Stimulated activated CD8-positive, alpha-beta memory T cell treated with anti-CD3 and anti-CD28 coated beads, Interleukin-15, amount 100 ng/mL, for 24 hours (primary cell): ENCODE data around the gene BAIAP2L1.

Experiments
- DNase-seq: peaks from one replicate; pipeline ENCODE4 v3.0.0-alpha.2; 2020; ENCODE audit warnings: low read depth

The BAIAP2L1 gene

DNA sequence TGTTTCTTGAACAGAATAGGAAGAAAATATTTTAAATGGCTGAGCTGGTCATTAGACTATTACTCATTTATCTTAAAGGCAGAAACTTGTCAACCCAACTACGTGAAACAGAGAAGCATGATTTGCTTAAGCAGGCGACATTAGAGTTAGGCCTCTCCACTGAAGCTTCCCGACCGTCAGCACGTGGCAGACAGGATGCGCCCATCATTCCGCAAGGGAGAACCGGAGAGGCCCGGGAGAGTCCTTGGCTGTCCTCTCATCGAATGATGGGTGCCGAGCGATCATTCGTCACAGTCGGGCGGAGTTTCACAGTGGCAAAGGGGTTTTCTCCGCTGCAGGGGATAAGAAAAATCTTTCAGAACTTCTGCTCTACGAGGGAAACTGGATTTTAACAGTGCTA is 107.6 kb downstream of the BAIAP2L1 start:
- no peak for DNase-seq

DNA sequence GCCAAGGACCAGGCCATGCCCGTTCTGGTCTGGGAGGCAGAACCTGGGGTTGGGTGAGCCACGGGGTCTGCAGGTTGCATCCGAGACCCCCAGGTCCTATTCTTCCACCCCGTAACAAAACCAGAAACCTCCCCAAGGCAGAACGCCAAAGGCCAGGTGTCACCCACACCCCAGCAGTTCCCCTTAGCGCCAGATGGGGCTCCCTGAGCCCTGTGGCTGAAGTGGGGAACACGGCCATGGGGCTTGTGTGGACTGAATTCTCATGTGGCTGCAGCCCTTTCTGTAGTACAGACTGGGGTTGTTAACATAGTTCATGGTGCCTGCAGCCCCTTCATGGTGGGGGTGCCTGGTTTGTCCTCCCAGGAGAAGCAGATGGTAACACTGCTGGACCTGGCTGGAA is 109.2 kb downstream of the BAIAP2L1 start:
- DNase-seq: no peak

DNA sequence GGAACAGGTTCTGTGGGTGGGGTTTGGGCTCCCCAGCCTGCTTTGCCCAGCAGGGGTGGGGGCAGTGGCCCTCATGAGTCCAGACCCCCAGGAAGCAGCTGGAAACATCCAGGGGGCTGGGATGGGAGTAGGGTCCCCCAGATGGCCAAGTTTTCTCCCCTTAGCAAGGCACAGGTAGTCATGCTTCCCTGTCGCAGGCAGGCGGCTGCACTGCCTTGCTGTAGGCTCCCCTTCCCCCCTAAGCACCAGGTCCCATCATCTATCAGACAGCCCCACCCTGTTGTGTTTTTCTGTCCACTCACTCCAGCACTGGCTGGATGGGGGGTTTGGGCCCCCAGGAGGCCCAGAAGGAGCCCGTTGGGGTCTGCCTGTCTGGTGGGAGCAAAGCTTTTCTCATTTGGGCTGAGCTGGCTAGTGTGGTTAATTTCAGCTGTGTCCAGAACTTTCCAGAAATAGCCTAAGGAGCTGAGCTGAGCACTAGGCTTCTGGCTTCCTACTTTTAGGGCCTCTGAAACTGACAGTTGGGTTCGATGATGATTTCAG is 111.5 kb downstream of the BAIAP2L1 start:
- DNase-seq: no peak

DNA sequence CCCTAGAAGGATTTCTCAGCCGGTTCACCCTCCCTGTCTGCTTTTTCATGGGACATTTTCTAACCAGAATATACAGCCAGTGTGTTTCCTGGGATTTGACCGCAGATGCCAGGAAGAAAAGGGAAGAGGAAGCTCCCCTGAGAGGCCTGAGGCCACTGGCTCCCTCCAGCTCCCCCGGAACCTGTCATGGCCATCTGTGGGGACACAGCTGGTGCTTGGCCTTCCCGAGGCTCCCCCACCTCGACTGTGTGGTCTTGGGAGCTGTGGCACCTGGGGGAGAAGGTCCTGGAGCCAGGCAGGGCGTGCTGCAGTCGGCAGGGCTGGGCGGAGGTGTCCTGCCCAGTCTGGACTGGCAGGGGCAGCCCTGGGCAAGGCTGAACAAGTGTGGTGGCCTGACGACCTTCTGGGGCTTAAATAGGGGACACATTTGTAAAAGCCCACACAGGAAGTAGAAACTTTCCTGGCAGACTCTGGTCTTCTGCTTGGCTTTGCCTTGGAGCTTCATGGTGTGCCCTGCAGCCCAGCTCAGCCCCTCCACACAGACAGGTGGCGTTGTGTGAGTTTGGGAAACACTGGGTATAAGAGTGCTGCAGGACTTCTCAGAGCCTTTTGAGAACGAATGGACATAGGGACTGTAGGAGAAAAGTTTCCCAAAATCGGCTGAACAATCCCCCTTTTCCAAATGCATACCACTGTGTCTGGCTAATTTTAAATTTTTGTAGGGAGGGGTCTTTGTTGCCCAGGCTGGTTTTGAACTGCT is 112.6 kb downstream of the BAIAP2L1 start:
- DNase-seq: no peak

DNA sequence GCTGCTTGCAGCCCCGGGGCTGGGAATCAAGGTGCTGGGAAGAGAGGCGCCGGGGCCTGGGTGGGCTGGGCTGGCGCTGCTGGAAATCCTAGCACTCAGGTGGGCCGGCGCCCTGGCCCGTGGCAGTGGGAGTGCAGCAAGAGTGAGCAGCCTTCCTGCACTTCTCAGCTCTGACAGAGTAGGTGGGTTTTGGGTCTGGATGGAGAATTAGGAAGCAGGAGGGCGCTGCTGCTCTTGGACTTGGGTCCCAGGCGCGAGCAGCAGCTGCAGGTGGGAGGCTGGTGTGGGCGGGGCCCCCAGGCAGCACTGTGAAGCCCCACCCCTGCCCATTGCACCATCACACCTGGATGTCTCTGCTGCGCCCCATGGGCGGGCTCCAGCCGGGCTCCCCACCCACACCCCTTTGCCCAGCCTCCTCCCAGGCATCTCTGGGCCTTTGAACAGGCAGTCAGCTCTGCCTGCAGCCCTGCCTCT is 113.4 kb downstream of the BAIAP2L1 start:
- no peak for DNase-seq

DNA sequence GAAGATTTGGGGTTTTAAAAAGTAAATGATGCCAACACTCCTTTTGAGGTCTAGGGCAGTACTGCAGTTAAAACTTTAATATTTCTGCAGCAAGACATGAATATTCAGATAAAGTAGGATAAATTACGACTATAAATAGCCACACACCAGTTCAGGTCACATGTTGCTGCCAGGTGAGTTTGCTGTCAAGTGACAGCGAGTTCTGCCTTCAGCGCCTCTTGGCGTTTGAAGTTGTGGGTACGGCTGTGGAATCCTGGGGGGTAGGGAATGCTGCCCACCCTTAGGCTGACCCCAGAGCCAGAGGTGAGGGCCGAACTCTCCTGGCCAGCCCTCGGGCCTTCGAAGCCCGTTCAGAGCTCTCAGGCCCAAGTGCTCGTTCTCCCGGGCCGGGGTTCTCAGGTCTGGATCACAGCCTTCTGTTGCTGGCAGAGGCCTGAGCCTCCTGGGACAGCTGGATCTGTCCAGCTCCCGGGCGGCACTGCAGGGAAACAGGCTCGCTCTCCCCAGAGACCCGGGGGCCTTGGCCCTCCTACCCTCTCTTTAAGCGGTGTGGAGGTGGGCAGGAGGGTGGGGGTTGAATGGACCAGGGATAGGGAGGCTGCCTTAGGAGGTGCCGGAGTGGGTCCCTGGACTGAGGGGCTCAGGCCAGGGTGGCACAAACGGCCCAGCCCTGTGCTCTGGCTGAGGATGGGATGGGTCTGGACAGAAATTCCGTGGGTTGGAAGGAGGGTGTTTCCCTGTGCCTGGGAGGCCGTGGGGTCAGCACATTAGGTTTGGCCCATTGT is 114.0 kb downstream of the BAIAP2L1 start:
- DNase-seq: no peak

DNA sequence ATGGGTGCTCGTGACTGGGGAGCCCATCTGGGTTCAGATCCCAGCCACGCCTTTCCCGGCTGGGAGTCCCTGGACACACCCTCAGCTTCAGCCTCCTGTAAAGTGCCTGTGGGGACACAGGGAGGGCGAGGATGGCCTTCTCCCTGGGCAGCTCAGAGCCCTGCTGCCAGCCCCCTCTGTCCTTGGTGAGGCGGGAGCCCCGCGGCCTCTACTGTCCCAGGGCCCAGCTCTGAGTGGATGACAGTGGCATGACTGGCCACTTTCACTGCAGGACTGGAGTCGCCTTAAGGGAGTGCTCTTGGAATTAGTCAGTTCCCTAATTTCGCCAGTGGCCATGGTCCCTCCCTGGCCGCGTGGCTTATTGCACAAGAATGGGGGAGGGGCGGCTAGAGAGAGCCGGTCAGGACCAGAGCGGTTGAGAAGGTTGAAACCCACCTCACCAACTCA is 114.8 kb downstream of the BAIAP2L1 start:
- DNase-seq: no peak

DNA sequence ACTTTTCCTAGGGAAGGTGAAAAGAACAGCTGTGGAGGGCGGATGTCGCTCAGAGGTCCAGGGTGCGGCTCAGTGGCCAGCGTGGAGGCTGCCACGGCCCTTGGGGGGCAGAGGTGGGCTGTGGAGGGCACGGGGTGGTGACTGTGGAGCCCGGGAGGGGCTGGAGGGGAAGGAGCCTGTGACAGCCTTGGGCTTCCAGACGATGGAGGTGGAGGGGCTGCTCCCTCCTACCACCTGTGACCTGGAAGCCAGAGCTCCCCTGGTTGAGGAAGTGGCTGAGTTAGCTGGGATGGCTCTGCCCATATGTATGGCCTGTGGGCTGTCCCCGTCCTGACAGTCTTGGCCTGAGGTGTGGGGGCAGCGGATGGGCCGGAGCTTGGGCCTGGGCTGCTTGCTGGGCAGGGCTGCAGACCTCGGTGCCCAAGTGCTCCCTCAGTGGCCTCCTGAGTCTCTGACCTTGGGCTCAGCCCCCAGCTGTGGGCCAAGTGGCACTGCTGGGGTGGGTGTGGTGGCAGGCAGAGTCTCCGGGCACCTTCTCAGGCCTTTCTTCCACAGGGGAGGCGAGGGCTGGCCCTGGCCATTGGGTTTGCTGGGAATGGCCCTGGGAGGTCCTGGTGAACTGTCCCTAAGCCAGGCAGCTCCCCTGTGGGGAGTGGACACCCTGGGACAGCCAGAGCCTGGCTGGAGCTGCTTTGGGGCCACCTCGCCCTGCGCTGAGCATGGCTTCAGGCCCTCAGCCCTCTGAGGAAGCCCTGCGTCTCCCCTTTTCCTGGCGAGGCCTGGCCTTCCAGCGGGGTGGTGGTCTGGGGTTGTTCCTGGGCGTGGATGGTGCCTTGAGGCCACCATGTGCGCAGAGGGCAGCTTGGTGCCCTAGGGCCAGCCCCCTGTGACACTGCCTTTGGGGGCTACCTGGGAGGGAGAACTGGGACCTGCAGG is 115.5 kb downstream of the BAIAP2L1 start:
- DNase-seq: no peak

DNA sequence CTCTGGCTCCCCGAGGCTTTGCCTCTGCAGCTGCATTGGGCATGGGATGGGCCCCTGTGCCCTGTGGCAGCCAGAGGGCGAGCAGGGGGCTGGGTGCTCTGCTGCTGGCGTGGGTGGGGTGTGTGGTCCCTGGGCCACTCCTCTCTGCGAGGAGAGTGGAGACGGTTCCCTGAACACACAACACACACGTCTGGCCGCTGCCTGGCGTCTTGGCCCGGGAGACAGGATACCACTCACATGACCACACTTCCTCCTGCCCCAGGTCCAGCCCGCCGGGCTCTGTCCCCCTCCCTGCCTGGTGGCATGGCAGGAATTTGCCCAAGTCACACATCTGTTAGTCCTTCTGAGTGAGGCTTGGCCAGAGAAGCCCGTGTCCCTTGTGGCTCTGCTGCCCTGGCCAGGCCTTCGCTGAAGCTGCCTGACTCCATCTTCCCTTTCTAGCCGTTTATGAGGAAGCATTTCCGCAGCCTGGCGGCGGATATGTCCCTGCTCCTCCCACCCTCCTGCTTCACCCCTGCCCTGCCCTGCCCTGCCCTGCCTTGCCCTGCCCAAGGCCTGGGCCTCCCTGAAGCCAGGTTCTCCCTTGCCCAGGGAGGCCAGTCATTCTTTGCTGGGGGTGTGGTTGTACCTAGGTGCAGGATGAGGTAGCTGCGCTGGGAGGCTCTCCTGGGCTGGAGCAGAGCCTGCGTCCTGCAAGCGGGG is 116.4 kb downstream of the BAIAP2L1 start:
- DNase-seq: no peak

DNA sequence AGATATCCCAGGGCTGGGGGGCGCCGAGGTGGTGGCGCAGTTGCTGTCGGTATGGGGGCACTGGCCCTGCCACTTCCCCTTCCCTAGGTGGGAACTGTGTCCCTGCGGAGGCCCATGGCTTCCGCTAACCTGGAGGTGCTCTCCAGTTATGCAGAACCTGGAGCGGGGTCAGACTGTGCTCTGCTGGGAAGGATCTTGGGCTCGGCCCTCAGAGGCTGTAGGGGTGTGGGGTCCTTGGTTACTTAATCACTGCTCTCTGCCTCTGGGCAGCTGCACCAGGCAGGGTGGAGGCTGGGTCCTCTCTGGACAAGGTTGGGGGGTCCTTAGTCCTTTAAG is 117.0 kb downstream of the BAIAP2L1 start:
- no peak for DNase-seq

DNA sequence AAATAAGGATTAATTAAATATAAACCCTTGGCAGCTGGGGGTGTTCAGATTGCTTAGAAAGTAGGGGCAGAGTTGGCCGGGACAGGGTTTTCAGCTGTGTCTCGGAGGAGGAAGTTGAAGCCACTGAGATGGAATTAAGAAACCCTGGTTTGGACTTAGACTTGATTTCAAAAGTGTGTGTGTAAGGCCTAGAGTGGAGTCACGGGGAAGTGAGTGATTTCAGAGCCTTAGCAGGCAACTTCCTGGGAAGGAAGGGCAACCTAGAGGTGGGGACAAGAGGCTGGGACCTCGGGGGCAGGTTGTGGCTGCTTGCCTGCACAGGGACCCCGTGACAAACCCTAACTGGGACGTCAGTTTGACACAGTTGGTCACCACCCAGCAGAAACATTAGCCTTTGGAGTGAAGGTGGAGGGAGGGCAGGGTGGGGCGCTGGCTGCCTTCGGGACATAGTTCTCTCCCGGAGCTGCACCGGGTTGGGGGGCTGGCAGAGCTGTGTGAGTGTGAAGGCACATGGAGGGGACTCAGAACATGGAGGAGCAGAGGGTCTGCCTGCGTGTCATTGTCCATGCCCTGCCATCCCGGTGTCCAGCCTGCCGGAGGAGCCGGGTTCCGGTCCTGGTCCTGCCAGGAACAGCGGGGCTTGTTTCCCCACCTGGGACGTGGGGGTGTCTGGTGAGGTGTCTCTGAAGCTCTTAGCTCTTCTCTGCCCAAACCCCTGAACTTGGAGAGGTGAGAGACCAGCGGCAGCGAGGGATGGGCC is 117.6 kb downstream of the BAIAP2L1 start:
- DNase-seq: no peak

DNA sequence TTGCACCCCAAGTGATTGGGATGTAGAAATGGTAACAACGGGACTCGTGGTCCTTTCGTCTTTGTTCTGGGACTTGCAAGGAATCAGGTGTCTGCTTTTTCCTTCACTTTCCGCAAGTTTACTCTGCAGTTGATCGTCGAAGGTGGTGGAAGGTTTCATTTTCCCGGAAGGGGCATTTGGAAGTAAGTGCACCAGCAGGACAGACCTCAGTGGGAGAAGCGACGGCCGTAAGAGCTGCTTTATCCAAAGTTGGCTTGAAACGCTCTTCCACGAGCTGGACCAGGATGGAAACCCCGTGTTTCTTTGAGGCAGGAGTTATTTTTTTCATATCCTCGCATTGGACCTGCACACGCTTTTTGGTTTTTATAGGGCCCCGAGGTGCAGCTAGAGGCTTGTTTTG is 118.2 kb downstream of the BAIAP2L1 start:
- DNase-seq: no peak

DNA sequence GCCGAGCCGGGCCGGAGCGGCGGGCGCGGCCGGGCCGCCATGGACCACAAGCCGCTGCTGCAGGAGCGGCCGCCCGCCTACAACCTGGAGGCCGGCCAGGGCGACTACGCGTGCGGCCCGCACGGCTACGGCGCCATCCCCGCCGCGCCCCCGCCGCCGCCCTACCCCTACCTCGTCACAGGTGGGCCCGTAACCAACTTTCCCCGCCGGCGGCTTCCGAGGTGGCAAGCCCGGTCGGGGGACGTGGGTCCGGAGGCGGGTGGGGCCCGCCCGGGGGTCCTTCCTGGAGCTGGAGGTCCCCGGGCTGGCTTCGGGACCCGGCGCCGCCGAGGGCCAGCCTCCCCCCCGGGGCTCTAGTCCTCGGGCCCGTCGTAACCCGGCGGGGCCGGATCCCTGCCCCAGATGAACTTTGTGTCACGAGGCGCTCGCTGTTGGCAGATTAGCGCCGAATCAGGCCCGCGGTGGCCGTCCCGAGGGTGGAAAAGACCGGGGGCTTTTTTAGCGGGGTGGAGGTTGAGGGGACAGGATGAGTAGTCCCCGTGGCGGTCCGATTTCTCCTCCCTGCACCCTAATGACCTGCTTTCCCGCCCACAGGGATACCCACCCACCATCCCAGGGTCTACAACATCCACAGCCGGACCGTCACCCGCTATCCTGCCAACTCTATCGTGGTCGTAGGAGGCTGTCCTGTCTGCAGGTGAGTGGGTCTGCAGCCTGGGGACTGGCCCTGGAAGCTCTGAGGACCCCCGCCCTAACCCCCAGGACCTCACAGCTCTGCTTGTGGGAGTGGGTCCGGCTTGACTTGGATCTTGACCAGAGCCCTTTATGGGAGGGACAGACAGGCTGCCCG is 118.9 kb downstream of the BAIAP2L1 start:
- no peak for DNase-seq

DNA sequence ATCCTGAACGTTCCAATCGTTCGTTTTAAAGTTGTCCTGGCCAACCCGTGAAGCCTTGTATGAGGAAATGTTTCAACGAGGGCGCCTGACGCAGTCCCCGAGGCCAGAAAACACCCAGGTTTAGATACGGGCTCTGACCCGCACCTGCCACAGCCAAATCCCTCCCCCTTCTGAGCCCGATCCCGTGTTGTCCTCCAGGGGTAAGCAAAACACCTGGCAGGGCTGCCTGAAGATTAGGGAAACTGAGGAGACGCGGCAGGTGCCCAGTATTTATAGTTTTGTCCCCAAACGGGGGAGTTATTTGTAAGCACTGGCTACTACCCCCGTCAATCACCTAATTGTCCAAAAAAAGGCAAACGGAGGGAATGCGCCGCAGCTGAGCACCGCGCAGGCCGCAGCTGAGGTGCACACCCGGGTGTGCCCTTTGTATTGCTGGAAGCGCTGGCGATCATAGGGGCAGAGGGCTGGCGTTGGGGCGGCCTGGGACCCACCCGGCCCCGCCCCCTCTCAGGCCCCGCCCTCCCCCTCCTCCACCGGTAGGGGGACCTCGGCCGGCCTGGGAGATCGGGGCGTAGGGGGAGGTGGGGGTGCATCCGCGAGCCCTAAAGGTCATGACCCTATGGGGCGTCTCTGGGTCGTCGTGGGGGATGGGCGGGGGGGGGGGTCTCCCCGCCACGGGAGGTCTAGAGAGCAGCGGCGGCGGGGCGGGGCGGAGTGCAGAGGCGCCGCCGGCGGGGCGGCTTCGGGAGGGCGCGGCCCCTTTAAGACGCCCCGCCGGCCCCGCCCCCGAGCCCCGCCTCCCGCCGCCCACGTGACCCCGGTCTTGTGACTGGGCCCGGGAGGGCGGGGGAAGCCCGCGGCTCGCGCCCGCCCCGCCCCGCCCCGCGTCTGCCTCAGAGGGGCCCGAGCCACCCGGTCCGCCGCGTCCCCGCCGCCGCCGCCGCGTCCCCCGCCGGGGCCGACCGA is 119.8 kb downstream of the BAIAP2L1 start, which contains the start of gene BRI3:
BRI3 (plus strand) TSS at position 896 of the 966 bp plus-strand sequence. CDS start 110 bp downstream, outside the sequence.
- peak; percentile 92 for DNase-seq

DNA sequence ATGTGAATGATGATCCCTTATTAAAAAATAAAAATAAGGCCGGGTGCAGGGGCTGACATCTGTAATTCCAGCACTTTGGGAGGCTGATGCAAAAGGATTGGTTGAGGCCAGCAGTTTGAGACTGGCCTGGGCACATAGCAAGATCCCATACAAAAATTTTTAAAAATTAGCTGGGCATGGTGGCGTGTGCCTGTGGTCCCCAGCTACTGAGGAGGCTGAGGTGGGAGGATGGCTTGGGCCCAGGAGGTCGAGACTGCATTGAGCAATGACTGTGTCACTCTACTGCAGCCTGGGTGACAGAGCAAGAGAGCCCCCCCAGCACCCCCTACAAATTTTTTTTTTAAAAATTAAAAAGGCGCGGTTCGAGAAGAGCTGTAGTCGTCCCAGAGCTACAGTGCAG is 120.6 kb downstream of the BAIAP2L1 start:
- DNase-seq: no peak

DNA sequence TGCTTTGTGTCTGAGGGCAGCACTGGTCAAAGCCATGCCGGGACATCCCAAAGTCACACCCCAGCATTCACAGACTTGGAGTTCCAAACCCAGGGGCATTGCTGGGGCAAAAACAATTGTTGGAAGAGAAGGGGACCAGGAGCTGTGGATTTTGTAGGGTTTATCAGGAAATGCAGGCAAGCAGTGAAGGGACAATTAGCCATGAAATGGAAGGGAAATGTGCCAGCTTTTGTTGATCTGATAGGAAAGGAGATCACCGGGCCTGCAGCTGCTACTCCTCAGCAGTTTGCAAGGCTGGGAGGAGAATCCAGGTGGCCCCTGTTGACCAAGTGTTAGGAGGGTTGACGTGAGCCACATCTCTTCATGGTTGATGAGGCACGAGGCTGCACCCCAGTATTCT is 122.0 kb downstream of the BAIAP2L1 start:
- no peak for DNase-seq

DNA sequence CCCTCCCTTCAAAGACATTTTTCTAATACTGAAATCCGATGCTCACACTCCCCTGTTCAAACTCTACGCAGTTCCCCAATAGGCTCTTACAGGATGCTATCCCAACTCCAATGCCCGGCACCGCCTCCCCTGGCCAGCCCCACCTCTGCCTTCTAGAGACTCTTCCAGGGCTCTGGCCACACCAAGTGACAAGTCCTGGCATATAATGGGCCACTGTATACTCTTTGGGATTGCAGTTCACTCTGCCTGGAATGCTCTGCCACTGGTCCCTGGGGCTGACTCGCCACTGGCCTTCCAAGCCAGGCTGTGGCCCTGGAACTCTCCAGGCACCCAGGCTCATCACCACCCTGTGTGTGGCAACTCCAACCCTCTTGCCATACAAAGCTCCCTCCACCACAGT is 122.5 kb downstream of the BAIAP2L1 start:
- DNase-seq: no peak

DNA sequence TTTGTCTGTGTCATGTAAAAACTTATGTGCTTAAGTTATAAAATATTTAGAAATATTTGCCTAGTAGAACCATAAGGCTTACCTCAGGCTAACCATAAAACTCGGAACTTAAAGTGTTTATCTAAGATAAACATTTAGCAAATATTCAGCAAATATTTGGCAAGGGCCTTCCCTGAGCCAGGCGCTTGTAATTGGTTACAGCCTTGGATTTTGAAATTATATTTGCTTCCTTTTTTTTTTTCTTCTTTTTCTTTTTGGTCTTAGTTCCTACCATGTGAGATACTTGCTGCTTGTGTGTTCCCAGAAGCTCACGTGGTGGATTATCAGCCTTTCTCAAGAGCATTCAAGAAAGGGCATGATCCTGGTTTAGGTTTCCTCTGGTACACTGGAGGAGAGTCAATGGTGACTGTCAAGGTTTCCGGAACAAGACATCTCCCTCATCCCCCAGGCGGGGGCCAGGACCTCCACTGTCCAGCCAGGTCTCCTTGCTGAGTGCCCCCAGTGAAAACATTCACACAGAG is 124.6 kb downstream of the BAIAP2L1 start:
- DNase-seq: no peak
